Ectodermal cell (in vitro differentiated cells): ENCODE measurements around the gene DOK5.

Experiments used
- H3K27ac ChIP-seq: 2 replicates; pipeline ENCODE4 v1.7.0; 2013; ENCODE audit warnings: mild to moderate bottlenecking, low read depth, low read length; ENCODE audit not compliant: insufficient read depth, poor library complexity, severe bottlenecking
- H3K27me3 ChIP-seq: 2 replicates; pipeline ENCODE4 v1.7.0; 2013; ENCODE audit warnings: mild to moderate bottlenecking, low read length; ENCODE audit not compliant: insufficient read depth, control insufficient read depth, poor library complexity, severe bottlenecking
- H3K36me3 ChIP-seq: one replicate; pipeline ENCODE4 v1.7.0; 2013; ENCODE audit warnings: low read length; ENCODE audit not compliant: control insufficient read depth, insufficient read depth
- H3K4me1 ChIP-seq: one replicate; pipeline ENCODE4 v1.7.0; 2013; ENCODE audit warnings: low read length; ENCODE audit not compliant: control insufficient read depth, insufficient read depth
- H3K4me3 ChIP-seq: 2 replicates; pipeline ENCODE4 v1.7.0; 2013; ENCODE audit warnings: low read depth, low read length, control low read depth; ENCODE audit not compliant: insufficient read depth
- H3K9me3 ChIP-seq: 2 replicates; pipeline ENCODE4 v1.7.0; 2013; ENCODE audit warnings: mild to moderate bottlenecking, low read length, moderate library complexity; ENCODE audit not compliant: control insufficient read depth
- WGBS, 2 experiments: methylation state at CpG; one replicate each; pipeline ENCODE4 v1.1.7; 2013; ENCODE audit warnings: missing lambda C conversion rate in 2 of 2; 5-methylcytosine and 5-hydroxymethylcytosine counted together

The DOK5 gene

DNA sequence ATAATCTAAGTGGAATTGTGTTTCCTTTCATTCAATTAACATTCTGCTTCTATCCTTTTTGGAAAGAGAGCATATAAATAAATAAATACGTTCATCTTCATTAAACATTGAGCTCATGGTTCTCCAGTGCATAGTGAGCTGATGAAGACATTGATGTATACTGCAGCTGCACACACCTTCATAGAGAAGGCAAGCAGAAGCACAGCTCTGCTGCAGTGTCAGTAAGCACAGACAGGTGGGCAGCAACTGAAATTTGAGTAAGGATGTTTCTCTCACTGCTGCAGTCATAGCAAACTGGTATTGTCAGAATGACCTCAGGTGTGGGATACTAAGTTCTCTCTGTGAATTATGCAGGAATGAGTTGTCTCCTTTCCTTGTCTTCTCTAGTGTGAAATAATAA is 202.9 kb downstream of the DOK5 start:
- WGBS, 2 experiments = 100% methylated on average over 1 of the region's 1 CpG; no CpG with 5 or more reads in 1 of the 2 experiments

DNA sequence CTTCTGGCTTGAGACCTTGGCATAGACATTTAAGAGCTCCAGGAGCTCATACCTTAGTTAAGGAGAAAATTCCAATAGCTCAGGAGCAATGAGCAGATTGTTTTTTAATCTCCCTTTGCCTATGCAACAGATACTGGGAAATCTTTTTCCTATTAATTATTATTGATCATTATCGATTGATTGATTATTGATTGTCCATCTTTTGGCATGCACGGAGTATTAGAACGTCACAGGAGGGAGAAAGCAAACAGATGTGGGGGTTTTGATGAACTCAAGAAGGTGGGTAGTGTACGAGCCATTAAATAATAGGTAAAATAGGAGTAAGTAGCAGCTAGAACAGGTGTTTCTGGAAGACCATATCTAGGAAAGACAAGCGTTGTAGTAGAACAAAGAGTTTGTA is 205.0 kb downstream of the DOK5 start:
- no peak overlapping the region for H3K4me3 ChIP-seq
- H3K4me1 ChIP-seq = peaks cover 16% of the 10 kb centered on the region
- WGBS, 2 experiments = 52 to 65% methylated on average over 5 of the region's 5 CpGs
- no peaks in the 10 kb centered on the region for H3K9me3 ChIP-seq
- H3K27me3 ChIP-seq = no peaks in the 10 kb centered on the region
- H3K36me3 ChIP-seq = no peaks in the 10 kb centered on the region
- H3K27ac ChIP-seq = no peak overlapping the region

More for the DNA sequence above, 202.9 kb downstream of the DOK5 start:
- Histone ChIP-seq H3K27ac (no peak overlapping the region), H3K4me1 (peaks cover 16% of the 10 kb centered on the region), H3K4me3 (no peak overlapping the region), H3K36me3 (no peaks in the 10 kb centered on the region), H3K27me3 (no peaks in the 10 kb centered on the region), H3K9me3 (no peaks in the 10 kb centered on the region)

DNA sequence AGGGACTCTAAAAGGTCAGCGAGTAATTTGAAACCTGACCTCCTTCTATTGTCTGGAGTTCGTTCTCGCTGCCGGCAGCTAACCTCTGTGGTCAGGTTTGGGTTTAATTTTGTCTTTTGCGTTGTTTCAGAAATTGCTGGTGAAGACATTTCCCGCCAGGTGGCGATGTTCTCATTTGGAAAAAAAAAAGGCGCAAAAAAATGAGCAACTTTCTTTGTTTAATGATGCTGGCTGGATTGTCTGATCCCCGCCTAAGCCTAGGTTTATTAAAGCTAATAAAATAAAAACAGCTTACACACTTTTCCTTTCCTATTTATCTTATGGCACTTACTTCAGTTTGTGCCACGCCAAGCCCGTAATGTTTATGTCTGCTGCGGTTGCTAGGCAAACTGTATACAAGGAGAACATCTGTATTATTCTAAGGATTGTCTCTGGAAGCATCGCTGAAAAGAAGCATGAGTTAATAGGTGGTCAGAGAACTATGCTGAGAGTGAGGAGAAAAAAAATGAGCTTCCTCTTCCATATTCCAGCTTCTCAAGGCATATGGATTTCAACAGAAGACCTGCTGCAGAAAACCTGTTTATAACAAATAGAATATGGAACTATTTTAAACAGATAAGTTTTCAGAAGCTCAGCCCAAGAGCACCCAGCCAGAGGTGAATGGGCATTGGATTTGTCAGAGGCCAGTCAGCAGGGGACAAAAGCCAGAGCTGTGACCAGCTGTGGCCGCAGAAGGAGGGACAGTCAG is 205.7 kb downstream of the DOK5 start:
- 31 to 32% methylated on average over 14 of the region's 14 CpGs for WGBS, 2 experiments
- no peaks in the 10 kb centered on the region for H3K27me3 ChIP-seq
- H3K36me3 ChIP-seq = no peaks in the 10 kb centered on the region
- H3K9me3 ChIP-seq = no peaks in the 10 kb centered on the region
- peak overlapping the region; percentile 20 for H3K27ac ChIP-seq
- H3K4me3 ChIP-seq = no peak overlapping the region
- H3K4me1 ChIP-seq = peaks cover 16% of the 10 kb centered on the region

DNA sequence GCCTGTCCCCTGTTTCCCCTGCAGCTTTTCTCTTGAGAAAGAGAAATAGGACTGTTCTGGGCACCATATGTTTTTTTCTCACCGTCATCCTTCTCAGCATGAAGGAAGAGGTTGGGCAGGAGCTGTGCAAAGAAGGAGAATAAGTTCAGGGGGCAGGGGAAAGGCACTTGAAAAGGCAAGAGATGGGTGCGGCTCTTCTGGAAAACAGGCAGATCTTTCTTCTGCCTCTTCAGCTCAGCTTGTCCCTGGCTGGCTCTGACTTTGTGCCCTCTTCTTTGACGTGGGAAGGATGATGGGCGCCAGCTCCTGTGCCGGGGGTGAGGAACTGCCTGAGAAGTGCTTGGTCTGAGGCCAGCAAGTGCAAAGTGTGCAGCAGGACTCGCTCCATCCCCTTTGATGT is 206.5 kb downstream of the DOK5 start:
- H3K36me3 ChIP-seq = no peaks in the 10 kb centered on the region
- H3K4me1 ChIP-seq = peaks cover 16% of the 10 kb centered on the region
- peak overlapping the region; percentile 20 for H3K27ac ChIP-seq
- no peaks in the 10 kb centered on the region for H3K27me3 ChIP-seq
- 79 to 84% methylated on average over 6 of the region's 6 CpGs for WGBS, 2 experiments
- no peaks in the 10 kb centered on the region for H3K9me3 ChIP-seq
- no peak overlapping the region for H3K4me3 ChIP-seq

DNA sequence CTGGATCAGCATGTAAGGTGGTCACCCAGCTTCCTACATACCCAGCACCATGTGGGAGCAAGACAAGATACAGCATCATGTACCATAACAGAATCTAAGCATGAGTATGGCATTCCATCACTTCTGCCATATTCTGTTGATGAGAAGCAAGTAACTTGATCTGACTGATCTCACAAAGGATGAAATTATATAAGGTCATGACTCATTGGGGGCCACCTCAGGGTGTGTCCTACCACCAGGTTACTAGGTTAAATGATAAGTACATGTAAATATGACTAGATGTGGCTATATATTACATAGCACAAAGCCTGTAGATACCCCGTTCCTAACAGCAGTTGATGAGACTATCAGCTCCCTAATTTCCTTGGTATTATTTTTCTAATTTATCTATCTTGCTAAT is 213.1 kb downstream of the DOK5 start:
- Histone ChIP-seq H3K4me1 (no peaks in the 10 kb centered on the region), H3K9me3 (no peaks in the 10 kb centered on the region), H3K36me3 (no peaks in the 10 kb centered on the region), H3K4me3 (no peak overlapping the region), H3K27me3 (no peaks in the 10 kb centered on the region), H3K27ac (no peak overlapping the region)
- WGBS, 2 experiments = no CpG with 5 or more reads among the region's 1 CpG

DNA sequence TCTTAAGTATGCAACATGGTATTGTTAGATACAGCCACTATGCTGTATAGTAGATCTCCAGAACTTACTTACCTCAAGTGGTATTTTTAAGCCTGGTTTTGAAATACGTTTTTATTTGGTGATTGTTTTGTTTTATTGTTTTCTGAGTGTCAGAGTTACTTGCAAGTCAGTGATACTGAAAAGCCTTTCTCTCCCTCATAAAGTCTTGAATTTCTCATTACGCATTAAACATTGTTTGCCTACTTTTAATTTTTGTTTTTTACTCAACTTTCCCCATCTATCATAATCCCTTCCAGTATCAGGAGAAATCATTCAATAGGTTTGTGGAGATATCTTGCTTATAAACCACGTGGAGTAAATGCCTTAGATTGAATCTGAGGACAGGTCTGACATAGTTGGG is 214.9 kb downstream of the DOK5 start:
- no peaks in the 10 kb centered on the region for H3K9me3 ChIP-seq
- WGBS, 2 experiments = 80 to 81% methylated on average over 2 to 3 of the region's 3 CpGs
- no peak overlapping the region for H3K27ac ChIP-seq
- no peaks in the 10 kb centered on the region for H3K27me3 ChIP-seq
- no peaks in the 10 kb centered on the region for H3K36me3 ChIP-seq
- no peak overlapping the region for H3K4me3 ChIP-seq
- no peaks in the 10 kb centered on the region for H3K4me1 ChIP-seq

DNA sequence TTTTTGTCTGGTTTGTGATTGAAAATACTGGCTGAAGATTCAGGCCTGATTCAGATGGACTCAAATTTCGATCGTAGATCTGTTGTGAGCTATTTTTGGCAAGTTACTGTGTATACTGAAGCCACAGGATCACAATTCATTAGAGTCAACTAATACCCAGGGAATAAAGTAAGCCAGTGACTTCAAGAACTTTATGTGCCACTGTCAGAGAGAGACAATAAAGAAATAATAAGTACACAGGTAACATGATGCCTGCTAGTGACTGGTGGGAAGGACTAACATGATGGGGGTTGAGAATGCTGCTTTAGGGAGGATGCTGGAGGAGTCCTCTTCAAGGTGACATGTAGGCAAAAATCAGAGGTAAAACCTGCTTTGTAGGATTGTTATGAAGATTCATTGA is 215.9 kb downstream of the DOK5 start:
- 83 to 95% methylated on average over 2 of the region's 2 CpGs for WGBS, 2 experiments
- H3K36me3 ChIP-seq = no peaks in the 10 kb centered on the region
- no peaks in the 10 kb centered on the region for H3K9me3 ChIP-seq
- no peak overlapping the region for H3K27ac ChIP-seq
- no peak overlapping the region for H3K4me3 ChIP-seq
- H3K4me1 ChIP-seq = no peaks in the 10 kb centered on the region
- no peaks in the 10 kb centered on the region for H3K27me3 ChIP-seq

DNA sequence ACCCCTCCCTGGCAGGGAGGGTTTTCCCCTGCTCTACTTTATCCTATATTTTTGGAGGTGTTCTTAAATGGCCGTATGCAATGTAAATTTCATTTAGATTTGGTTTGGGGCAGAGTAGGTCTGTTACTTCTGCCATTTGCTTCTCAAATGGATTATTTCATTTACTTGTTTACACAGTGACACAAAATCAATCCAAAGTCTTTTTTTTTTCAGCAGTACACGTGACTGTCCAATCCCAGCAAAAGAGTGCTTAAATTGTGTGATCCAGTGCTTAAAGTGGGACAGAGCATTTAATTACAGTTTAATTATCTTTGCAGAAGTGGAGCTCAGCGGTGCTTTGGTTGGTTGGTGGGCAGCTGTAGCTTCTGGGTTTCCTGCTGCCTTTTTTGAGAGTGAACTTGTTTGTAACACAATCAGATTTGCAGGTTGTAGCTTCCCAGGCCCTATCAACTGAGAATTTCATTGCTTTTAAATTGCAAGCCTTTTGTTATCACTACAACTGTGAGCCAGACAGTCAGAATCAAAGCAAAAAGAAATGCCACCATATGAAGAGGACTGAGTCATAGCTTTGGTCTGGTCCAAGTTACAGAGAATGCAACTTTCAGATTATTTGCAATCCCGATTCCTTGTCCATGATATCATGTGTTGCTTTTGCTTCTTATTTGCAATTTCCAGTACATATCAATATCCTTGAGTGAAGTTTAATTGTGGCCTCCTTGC is 216.9 kb downstream of the DOK5 start:
- no peaks in the 10 kb centered on the region for H3K4me1 ChIP-seq
- no peak overlapping the region for H3K4me3 ChIP-seq
- no peak overlapping the region for H3K27ac ChIP-seq
- no peaks in the 10 kb centered on the region for H3K36me3 ChIP-seq
- 72 to 77% methylated on average over 3 to 4 of the region's 4 CpGs for WGBS, 2 experiments
- no peaks in the 10 kb centered on the region for H3K27me3 ChIP-seq
- no peaks in the 10 kb centered on the region for H3K9me3 ChIP-seq

DNA sequence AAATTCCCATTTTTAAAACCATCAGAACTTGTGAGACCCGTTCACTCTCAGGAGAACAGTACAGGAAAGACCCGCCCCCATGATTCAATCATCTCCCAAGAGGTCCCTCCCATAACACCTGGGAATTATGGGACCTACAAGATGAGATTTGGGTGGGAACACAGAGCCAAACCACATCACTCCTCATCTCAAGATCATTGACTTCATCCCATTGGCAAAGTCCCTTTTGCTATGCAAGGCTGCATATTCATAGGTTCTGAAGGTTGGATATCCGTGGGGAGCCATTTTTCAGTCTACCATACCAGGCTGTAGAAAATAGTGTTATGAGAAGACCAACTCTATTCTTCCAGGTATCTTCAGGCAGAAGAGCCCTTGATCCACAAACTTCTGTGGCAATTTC is 219.1 kb downstream of the DOK5 start:
- WGBS, 2 experiments = 82 to 86% methylated on average over 3 of the region's 3 CpGs
- no peaks in the 10 kb centered on the region for H3K27me3 ChIP-seq
- H3K9me3 ChIP-seq = no peaks in the 10 kb centered on the region
- H3K27ac ChIP-seq = no peak overlapping the region
- H3K36me3 ChIP-seq = no peaks in the 10 kb centered on the region
- no peak overlapping the region for H3K4me3 ChIP-seq
- H3K4me1 ChIP-seq = no peaks in the 10 kb centered on the region

DNA sequence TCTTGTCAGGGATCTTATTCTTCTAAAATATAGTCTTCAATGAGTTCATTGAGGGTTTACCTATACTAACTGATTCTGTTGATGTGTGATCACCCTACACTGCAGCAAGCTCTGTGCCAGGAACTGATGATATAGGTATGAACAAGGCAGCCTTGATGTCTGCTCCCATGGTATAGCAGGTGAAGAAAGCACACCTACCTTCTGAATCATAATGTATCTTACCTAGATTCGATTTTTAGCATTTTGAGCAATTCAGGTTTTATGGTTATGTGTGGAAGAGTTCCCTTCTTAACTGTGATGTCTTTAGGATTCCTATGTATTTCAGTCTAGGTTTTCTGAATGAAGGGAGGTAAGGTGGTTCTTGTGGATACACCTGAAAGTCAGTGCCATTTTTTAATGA is 223.0 kb downstream of the DOK5 start:
- WGBS, 2 experiments = 63 to 75% methylated on average over 1 of the region's 1 CpG
- Histone ChIP-seq H3K4me1 (no peaks in the 10 kb centered on the region), H3K36me3 (no peaks in the 10 kb centered on the region), H3K27me3 (no peaks in the 10 kb centered on the region), H3K4me3 (no peak overlapping the region), H3K9me3 (no peaks in the 10 kb centered on the region), H3K27ac (no peak overlapping the region)
